Suprapubic skin (tissue), 4 donors: ENCODE data around the gene CCDC69.
"Not testable (repeated sequence)": the region's sequence is repeated elsewhere in the genome, so short reads cannot be mapped to it uniquely, and the experiment has no call there.

Experiments used
- POLR2A ChIP-seq, 2 donors: fragments of 450-650 bp; IDR thresholded peaks; one replicate each; pipeline ENCODE4 v1.6.1; 2017; ENCODE audit warnings: antibody characterized with exemption in 2 of 2, mild to moderate bottlenecking in 2 of 2, moderate library complexity in 2 of 2
- POLR2AphosphoS5 ChIP-seq, 3 donors: sonication (generic); formaldehyde crosslinking; IDR thresholded peaks; one replicate each; pipeline ENCODE4 v1.6.1; 2017; ENCODE audit warnings: antibody characterized with exemption in 3 of 3
- TF ChIP-seq, protein P1 (sequence below), 2 donors: fragments of 200-600 bp in 1 of 2; fragments of 450-650 bp in 1 of 2; sonication (generic) in 1 of 2; IDR thresholded peaks; one replicate each; pipeline ENCODE4 v1.5.1; 2016 to 2019; ENCODE audit warnings: antibody characterized with exemption in 2 of 2, mild to moderate bottlenecking in 1 of 2, moderate library complexity in 1 of 2

DNA sequence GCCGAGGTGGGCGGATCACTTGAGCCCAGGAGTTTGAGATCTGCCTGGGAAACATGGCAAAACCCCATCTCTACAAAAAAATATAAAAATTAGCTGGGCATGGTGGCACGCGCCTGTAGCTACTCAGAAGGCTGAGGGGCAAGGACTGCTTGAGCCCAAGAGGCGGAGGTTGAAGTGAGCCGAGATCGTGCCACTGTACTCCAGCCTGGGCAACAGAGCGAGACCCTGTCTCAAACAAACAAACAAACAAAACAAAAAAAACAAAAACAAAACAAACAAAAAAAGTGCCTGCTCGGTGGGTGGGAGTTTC is 26.6 kb downstream of the CCDC69 start:
- TF ChIP-seq, protein P1, sequence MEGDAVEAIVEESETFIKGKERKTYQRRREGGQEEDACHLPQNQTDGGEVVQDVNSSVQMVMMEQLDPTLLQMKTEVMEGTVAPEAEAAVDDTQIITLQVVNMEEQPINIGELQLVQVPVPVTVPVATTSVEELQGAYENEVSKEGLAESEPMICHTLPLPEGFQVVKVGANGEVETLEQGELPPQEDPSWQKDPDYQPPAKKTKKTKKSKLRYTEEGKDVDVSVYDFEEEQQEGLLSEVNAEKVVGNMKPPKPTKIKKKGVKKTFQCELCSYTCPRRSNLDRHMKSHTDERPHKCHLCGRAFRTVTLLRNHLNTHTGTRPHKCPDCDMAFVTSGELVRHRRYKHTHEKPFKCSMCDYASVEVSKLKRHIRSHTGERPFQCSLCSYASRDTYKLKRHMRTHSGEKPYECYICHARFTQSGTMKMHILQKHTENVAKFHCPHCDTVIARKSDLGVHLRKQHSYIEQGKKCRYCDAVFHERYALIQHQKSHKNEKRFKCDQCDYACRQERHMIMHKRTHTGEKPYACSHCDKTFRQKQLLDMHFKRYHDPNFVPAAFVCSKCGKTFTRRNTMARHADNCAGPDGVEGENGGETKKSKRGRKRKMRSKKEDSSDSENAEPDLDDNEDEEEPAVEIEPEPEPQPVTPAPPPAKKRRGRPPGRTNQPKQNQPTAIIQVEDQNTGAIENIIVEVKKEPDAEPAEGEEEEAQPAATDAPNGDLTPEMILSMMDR (IDR thresholded peaks at IDR 0.05): not testable (repeated sequence)
- TF ChIP-seq POLR2A, POLR2AphosphoS5 (IDR thresholded peaks at IDR 0.05): not testable (repeated sequence)
